Breast epithelium (tissue), 3 donors: ENCODE measurements around the gene MTREX.

Experiments
- POLR2A ChIP-seq: fragments of 450-650 bp; IDR thresholded peaks from one replicate; pipeline ENCODE4 v1.6.1; 2016; ENCODE audit warnings: antibody characterized with exemption, mild to moderate bottlenecking, moderate library complexity
- POLR2AphosphoS5 ChIP-seq, 3 donors: sonication (generic); formaldehyde crosslinking; IDR thresholded peaks; one replicate each; pipeline ENCODE4 v1.6.1; 2017; ENCODE audit warnings: antibody characterized with exemption in 3 of 3
- TF ChIP-seq, protein P1 (sequence below), 3 donors: fragments of 450-650 bp; IDR thresholded peaks; one replicate each; pipeline ENCODE4 v1.5.1; 2016 to 2017; ENCODE audit warnings: antibody characterized with exemption in 3 of 3, mild to moderate bottlenecking in 3 of 3, moderate library complexity in 3 of 3

DNA sequence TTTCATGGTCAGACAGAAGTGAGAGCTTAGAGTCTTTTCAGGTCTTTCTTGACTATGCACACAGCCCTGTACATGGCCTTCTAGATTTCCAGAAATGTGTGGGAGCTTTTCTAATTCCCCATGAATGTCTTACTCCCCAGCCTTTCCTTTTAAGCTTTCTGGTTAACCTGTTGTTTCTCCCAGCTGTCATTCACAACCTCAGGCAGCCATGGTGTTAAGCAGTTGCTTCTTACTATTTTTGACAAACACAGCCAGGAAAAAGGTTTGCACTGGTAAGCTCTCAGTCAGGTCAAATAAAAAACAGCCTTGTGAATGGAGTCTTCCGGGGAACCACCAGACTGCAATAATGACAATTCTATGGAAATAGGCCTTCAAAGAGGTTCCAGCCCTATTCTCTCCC is 84.9 kb downstream of the MTREX start:
- TF ChIP-seq, protein P1, sequence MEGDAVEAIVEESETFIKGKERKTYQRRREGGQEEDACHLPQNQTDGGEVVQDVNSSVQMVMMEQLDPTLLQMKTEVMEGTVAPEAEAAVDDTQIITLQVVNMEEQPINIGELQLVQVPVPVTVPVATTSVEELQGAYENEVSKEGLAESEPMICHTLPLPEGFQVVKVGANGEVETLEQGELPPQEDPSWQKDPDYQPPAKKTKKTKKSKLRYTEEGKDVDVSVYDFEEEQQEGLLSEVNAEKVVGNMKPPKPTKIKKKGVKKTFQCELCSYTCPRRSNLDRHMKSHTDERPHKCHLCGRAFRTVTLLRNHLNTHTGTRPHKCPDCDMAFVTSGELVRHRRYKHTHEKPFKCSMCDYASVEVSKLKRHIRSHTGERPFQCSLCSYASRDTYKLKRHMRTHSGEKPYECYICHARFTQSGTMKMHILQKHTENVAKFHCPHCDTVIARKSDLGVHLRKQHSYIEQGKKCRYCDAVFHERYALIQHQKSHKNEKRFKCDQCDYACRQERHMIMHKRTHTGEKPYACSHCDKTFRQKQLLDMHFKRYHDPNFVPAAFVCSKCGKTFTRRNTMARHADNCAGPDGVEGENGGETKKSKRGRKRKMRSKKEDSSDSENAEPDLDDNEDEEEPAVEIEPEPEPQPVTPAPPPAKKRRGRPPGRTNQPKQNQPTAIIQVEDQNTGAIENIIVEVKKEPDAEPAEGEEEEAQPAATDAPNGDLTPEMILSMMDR (IDR thresholded peaks at IDR 0.05), result no peak
- TF ChIP-seq POLR2A (no peak), POLR2AphosphoS5 (IDR thresholded peaks at IDR 0.05) (no peak)
